DLD1 (cell line): ENCODE measurements around the gene A4GNT.

Source experiments
- in situ Hi-C: cut with HindIII; loops from 2 replicates; pipeline ENCODE4 v1.10.0; 2017; ENCODE audit warnings: low sequenced_read_pairs

A4GNT gene

GRCh38 chr3:138081371-138082084, 50.7 kb downstream of the A4GNT start:
- in situ Hi-C loops, result no loop called here

- in situ Hi-C loops, result no loop called here
These were observed 52.3 kb downstream of the A4GNT start for GRCh38 chr3:138079901-138080300.

DNA sequence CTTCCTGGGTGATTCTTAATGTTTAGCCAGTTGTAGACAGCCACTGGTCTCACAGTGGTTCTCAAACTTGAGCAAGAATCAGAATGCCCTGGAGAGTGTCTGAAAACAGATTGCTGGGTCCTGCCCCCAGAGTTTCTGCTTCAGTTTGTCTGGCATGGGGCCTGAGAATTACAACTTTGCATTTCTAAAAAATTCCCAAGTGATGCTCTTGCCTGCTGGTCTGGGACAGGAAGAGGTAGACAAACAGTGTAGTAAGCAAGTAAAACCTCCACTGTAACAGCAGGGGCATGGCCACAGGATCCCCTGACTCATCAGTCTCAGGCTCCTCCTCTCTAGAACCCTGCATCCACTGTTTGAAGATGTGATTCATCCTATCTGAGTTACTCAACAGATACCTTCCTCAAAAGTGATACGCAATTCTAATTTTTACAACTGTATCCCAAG, 53.3 kb downstream of the A4GNT start:
- in situ Hi-C loops, result no loop called here

DNA sequence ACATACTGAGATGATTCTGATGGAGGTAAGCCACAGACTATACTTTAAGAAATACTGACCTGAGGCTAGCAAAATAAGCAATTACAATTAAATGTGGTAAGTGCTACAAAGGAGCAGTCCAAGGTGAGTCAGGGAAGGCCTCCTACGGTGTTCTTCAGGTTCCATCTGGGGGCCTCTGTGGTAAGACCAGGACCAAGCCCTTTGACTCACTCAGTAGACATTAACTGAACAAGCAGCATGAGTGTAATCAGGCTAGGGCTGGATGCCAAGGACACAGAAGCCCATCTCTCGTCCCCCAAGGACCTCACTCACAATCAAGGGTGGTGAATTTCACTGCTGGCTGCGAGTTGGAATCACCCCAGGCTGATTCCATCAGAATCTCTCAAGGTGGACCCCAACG, 54.1 kb downstream of the A4GNT start:
- in situ Hi-C loops, result no loop called here
